ENCODE measurements around the gene TRDMT1.

The TRDMT1 gene

DNA sequence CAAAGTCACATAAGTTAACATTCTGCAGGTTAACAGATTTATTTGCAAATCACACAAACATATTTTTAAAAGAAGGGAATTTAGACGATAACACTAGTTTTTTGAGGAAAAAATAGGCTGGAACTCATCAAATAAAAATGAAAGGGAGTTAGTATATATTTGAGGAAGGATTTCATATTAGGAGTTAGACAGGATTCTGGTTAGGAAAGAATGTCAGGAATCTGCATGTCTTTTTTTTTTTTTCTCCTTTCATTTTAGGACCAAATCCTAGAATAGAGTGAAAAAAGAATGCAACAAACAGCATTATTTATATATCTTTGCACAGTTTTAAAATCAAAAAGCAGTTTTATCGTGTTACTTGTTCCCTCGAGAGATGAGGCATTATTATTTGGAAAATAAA, 8.9 kb upstream of the TRDMT1 start:
- no peak overlapping the region for H3K4me3 ChIP-seq (ENCODE audit: low read depth, low read length)
- TF ChIP-seq, protein P1, sequence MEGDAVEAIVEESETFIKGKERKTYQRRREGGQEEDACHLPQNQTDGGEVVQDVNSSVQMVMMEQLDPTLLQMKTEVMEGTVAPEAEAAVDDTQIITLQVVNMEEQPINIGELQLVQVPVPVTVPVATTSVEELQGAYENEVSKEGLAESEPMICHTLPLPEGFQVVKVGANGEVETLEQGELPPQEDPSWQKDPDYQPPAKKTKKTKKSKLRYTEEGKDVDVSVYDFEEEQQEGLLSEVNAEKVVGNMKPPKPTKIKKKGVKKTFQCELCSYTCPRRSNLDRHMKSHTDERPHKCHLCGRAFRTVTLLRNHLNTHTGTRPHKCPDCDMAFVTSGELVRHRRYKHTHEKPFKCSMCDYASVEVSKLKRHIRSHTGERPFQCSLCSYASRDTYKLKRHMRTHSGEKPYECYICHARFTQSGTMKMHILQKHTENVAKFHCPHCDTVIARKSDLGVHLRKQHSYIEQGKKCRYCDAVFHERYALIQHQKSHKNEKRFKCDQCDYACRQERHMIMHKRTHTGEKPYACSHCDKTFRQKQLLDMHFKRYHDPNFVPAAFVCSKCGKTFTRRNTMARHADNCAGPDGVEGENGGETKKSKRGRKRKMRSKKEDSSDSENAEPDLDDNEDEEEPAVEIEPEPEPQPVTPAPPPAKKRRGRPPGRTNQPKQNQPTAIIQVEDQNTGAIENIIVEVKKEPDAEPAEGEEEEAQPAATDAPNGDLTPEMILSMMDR (IDR thresholded peaks at IDR 0.05; ENCODE audit: borderline replicate concordance, insufficient read depth, low read depth, low read length), result no peak

DNA sequence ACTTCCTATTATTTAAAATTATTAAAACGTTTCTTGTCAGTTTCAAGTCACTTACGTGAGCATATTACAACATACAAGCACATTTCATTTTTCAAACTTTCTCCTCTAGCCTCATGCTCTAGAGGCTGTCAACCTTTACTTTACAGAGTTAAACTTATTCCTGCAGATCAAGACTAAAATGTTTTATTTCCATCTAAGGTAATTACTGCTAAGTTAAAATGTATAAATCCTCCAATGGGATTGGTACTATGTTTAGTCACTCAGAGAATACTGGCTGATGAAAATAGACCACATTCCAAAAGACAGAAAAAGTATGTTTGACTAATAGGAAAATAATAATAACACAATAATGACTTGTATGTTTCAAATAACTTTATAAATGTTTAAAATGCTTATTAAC, 8.4 kb upstream of the TRDMT1 start:
- TF ChIP-seq, protein P1 (IDR thresholded peaks at IDR 0.05; ENCODE audit: borderline replicate concordance, insufficient read depth, low read depth, low read length), result no peak
- H3K4me3 ChIP-seq (ENCODE audit: low read depth, low read length), result no peak overlapping the region

DNA sequence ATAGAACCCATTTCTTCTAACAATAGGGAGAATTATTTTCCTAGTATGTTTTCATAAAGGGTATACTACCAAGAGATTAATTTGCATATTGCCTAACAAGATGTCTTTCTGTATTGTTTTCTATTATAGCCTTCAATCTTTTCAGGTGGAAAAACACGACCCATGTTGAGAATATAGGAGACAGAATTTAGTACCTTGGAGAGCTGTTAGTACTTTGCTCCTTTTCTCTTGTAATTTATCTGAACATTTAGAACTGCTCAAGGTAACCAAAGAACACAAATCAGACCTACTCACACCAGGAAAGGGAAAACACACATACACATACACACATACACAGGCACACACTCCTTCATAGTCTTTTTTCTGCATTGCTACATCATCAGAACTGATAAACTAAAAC, 7.8 kb upstream of the TRDMT1 start:
- TF ChIP-seq, protein P1 (IDR thresholded peaks at IDR 0.05; ENCODE audit: borderline replicate concordance, insufficient read depth, low read depth, low read length), result no peak
- H3K4me3 ChIP-seq (ENCODE audit: low read depth, low read length), result no peak overlapping the region

DNA sequence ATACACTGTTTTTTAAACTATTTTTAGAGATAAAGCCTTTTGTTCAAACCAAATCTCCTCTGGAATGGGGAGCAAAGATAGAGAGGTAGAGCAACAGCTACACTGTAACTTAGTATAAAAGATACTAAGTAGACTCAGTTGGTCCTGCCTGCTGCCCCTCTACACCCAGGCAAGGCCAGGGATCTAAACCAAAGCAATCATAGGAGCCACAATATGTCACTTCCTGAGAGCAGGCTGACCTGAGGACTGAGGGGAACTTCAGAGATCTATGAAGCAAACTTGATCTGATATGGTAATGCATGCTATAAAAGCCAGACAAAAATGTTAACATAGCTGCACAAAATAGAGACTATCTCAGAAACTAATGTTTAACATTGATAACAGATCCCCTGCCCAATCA, 7.0 kb upstream of the TRDMT1 start:
- TF ChIP-seq, protein P1 (IDR thresholded peaks at IDR 0.05; ENCODE audit: borderline replicate concordance, insufficient read depth, low read depth, low read length), result no peak
- no peak overlapping the region for H3K4me3 ChIP-seq (ENCODE audit: low read depth, low read length)

DNA sequence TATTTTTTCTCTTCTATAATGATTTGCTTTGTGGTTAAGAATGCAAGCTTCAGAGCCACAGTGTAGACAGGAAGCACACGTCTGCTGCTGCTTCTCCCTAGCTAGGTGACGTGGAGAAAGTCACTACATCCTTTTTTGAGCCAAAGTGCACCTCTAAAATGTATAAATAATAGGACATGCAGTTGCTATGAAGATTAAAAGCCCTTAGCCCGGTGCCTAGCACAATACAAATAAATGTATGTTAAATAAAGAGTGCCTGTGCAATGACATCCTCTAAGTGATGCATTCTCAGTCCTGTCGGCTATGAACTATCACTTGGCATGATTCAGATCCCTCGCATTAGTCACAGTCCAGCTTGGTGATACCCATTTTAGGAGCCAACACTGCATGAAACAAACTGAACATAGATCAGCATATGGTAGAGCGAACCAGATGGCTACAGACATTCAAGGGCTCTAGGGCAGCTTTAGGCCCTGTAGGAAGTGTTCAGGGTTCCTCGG, 4.8 kb upstream of the TRDMT1 start:
- no peak overlapping the region for H3K4me3 ChIP-seq (ENCODE audit: low read depth, low read length)
- TF ChIP-seq, protein P1 (IDR thresholded peaks at IDR 0.05; ENCODE audit: borderline replicate concordance, insufficient read depth, low read depth, low read length), result no peak

DNA sequence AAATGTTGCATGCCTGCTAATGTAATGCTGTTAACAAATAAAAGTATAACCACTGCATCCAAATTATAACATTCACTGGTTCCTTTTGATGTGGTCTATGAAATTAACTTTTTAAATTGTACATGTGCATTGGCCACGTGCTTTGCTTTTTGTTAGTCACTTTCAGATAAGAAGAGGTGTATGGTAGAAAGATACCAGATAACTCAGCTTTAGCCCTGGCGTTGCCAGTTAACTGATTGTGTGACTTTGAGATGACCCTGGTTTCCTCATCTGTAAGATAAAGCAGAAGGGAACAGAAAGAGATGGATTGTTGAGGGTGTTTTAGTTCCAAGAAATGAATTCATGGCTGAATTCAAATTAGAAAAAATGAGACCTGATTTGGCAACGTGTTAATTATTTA, 1.9 kb upstream of the TRDMT1 start:
- H3K4me3 ChIP-seq (ENCODE audit: low read depth, low read length), result no peak overlapping the region
- TF ChIP-seq, protein P1 (IDR thresholded peaks at IDR 0.05; ENCODE audit: borderline replicate concordance, insufficient read depth, low read depth, low read length), result no peak

DNA sequence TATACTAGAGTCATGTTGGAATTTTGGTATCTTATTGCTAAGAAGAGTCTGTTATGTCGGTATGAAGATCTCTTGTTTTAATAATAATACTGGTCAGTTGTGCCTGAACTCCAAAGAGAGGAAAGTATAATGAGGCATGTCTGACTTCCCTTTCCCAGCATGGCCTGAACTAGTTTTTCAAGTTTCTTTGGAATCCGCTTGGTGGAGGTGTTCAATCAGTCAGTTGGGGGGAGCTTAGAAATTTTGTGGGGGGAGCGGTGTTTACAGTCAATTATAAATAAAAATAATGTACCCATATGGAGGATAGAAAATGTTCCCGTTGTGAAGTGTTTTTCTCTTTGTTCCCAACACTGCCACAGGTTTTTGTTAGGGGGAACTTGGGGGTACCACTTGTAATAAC, 1.5 kb upstream of the TRDMT1 start:
- H3K4me3 ChIP-seq (ENCODE audit: low read depth, low read length), result no peak overlapping the region
- TF ChIP-seq, protein P1 (IDR thresholded peaks at IDR 0.05; ENCODE audit: borderline replicate concordance, insufficient read depth, low read depth, low read length), result no peak

All from GM12875 (cell line).